Glutamatergic neuron (in vitro differentiated cells): Measurements from ENCODE around the gene NPHP4. TPM values are rescaled to one million over a fixed set of nuclear protein-coding genes. Genes with fewer than 3 reads are reported as not detected.

Source experiments
- DNase-seq: peaks from one replicate; pipeline ENCODE4 v3.0.0; 2022
- H3K27ac Mint-ChIP-seq: one replicate; pipeline ENCODE4 v1.8.0; 2020; ENCODE audit warnings: mild to moderate bottlenecking, mixed read lengths, inconsistent platforms; ENCODE audit not compliant: unreplicated experiment
- H3K27me3 Mint-ChIP-seq: one replicate; pipeline ENCODE4 v1.8.0; 2020; ENCODE audit warnings: mild to moderate bottlenecking, moderate library complexity, mixed read lengths, inconsistent platforms; ENCODE audit not compliant: unreplicated experiment
- H3K36me3 Mint-ChIP-seq: one replicate; pipeline ENCODE4 v1.8.0; 2020; ENCODE audit warnings: mild to moderate bottlenecking, mixed read lengths, inconsistent platforms; ENCODE audit not compliant: unreplicated experiment
- H3K4me1 Mint-ChIP-seq: one replicate; pipeline ENCODE4 v1.8.0; 2020; ENCODE audit warnings: mild to moderate bottlenecking, low read depth, mixed read lengths, inconsistent platforms; ENCODE audit not compliant: unreplicated experiment
- H3K4me3 Mint-ChIP-seq: one replicate; pipeline ENCODE4 v1.8.0; 2020; ENCODE audit warnings: mild to moderate bottlenecking, mixed read lengths, inconsistent platforms; ENCODE audit not compliant: unreplicated experiment
- H3K9me3 Mint-ChIP-seq: one replicate; pipeline ENCODE4 v1.8.0; 2020; ENCODE audit warnings: mild to moderate bottlenecking, moderate library complexity, mixed read lengths, inconsistent platforms; ENCODE audit not compliant: unreplicated experiment
- CTCF ChIP-seq: fragments of 200-600 bp; sonication (generic); IDR thresholded peaks from one replicate; pipeline ENCODE4 v1.5.0; 2021; ENCODE audit not compliant: partially characterized antibody, unreplicated experiment
- total RNA-seq: library from RNA; stranded (reverse); fragmentation: NEBNext Ultra II Directional; extraction: Animal tissue kit (Norgen Biotek cat#: 25700); gene quantifications from one replicate; pipeline ENCODE4 v1.2.1, GENCODE V29; 2021; ENCODE audit not compliant: unreplicated experiment

NPHP4 gene
- total RNA-seq, 1 donor from 2014 or later = 28.4 TPM

GRCh38 chr1:5850503-5850902 lies 141.7 kb downstream of the NPHP4 start:
- no peak overlapping the region for H3K4me3 Mint-ChIP-seq
- H3K4me1 Mint-ChIP-seq = peaks cover 11% of the 10 kb centered on the region
- H3K9me3 Mint-ChIP-seq = peaks cover 4% of the 10 kb centered on the region
- peaks cover 7% of the 10 kb centered on the region for H3K27me3 Mint-ChIP-seq
- peaks cover 4% of the 10 kb centered on the region for H3K36me3 Mint-ChIP-seq
- no peak overlapping the region for H3K27ac Mint-ChIP-seq
- no peak for TF ChIP-seq CTCF
- DNase-seq = no peak

- H3K4me1 Mint-ChIP-seq = peaks cover 11% of the 10 kb centered on the region
- H3K9me3 Mint-ChIP-seq = peaks cover 4% of the 10 kb centered on the region
- DNase-seq = no peak
- peaks cover 7% of the 10 kb centered on the region for H3K27me3 Mint-ChIP-seq
- TF ChIP-seq CTCF = no peak
- no peak overlapping the region for H3K27ac Mint-ChIP-seq
- H3K36me3 Mint-ChIP-seq = peaks cover 4% of the 10 kb centered on the region
- H3K4me3 Mint-ChIP-seq = no peak overlapping the region
Observed at GRCh38 chr1:5849550-5849949, 142.7 kb downstream of the NPHP4 start.

GRCh38 chr1:5847013-5847659 lies 145.1 kb downstream of the NPHP4 start:
- no peak overlapping the region for H3K27ac Mint-ChIP-seq
- no peak for DNase-seq
- peaks cover 11% of the 10 kb centered on the region for H3K4me1 Mint-ChIP-seq
- no peaks in the 10 kb centered on the region for H3K36me3 Mint-ChIP-seq
- peaks cover 4% of the 10 kb centered on the region for H3K27me3 Mint-ChIP-seq
- TF ChIP-seq CTCF = no peak
- H3K4me3 Mint-ChIP-seq = no peak overlapping the region
- H3K9me3 Mint-ChIP-seq = peaks cover 5% of the 10 kb centered on the region

GRCh38 chr1:5845376-5845775 lies 146.8 kb downstream of the NPHP4 start:
- H3K4me1 Mint-ChIP-seq = peaks cover 2% of the 10 kb centered on the region
- no peak for TF ChIP-seq CTCF
- no peak overlapping the region for H3K4me3 Mint-ChIP-seq
- H3K27me3 Mint-ChIP-seq = peaks cover 4% of the 10 kb centered on the region
- no peaks in the 10 kb centered on the region for H3K36me3 Mint-ChIP-seq
- peaks cover 5% of the 10 kb centered on the region for H3K9me3 Mint-ChIP-seq
- DNase-seq = no peak
- no peak overlapping the region for H3K27ac Mint-ChIP-seq

GRCh38 chr1:5844442-5844841 lies 147.8 kb downstream of the NPHP4 start:
- DNase-seq = no peak
- no peak overlapping the region for H3K27ac Mint-ChIP-seq
- peaks cover 5% of the 10 kb centered on the region for H3K9me3 Mint-ChIP-seq
- H3K27me3 Mint-ChIP-seq = peaks cover 4% of the 10 kb centered on the region
- no peaks in the 10 kb centered on the region for H3K36me3 Mint-ChIP-seq
- H3K4me1 Mint-ChIP-seq = peaks cover 6% of the 10 kb centered on the region
- H3K4me3 Mint-ChIP-seq = no peak overlapping the region
- TF ChIP-seq CTCF = no peak
